Cardiac muscle cell (in vitro differentiated cells and primary cell): Measurements from ENCODE around the gene CD69. TPM values are rescaled to one million over a fixed set of nuclear protein-coding genes. Genes with fewer than 3 reads are reported as not detected.

Experiments used
- DNase-seq, 2 donors: peaks; one replicate each; pipeline versions ENCODE4 v3.0.0 to v3.0.0-alpha.2; 2010 to 2017; ENCODE audit warnings: low read depth in 1 of 2, low spot score in 1 of 2
- H3K27ac ChIP-seq: fragments of 200-600 bp; sonication (generic); 2 replicates; pipeline ENCODE4 v1.5.1; 2016
- H3K27me3 ChIP-seq: fragments of 200-600 bp; sonication (generic); 2 replicates; pipeline ENCODE4 v1.6.0; 2016; ENCODE audit warnings: control low read depth
- H3K36me3 ChIP-seq: fragments of 200-600 bp; sonication (generic); 2 replicates; pipeline ENCODE4 v1.5.1; 2016; ENCODE audit warnings: control low read depth
- H3K4me1 ChIP-seq: fragments of 200-600 bp; sonication (generic); 2 replicates; pipeline ENCODE4 v1.8.1; 2017; ENCODE audit warnings: low read depth, mild to moderate bottlenecking, mixed run types
- H3K4me3 ChIP-seq: fragments of 200-600 bp; sonication (generic); 2 replicates; pipeline ENCODE4 v1.5.1; 2016; ENCODE audit warnings: mild to moderate bottlenecking
- H3K9me3 ChIP-seq: fragments of 200-600 bp; sonication (generic); 2 replicates; pipeline ENCODE4 v1.5.1; 2017; ENCODE audit warnings: low read depth, mild to moderate bottlenecking, control low read depth
- CTCF ChIP-seq: IDR thresholded peaks from 2 replicates; pipeline ENCODE4 v1.5.1; 2012; ENCODE audit warnings: low read depth, mild to moderate bottlenecking, low read length
- polyA plus RNA-seq: library from polyadenylated mRNA; unstranded; fragments of >200 nt; fragmentation: Nextera tagmentation; extraction: Ambion mirVana; gene quantifications from 2 replicates; pipeline ENCODE4 v1.2.1, GENCODE V29; 2016
- total RNA-seq: library from RNA; depleted of rRNA; stranded (reverse); fragments of >200 nt; gene quantifications from 2 replicates; pipeline ENCODE4 v1.2.3, GENCODE V29; 2016

Gene CD69
- total and polyA plus RNA-seq, 2 experiments from 2014 or later: not detected

GRCh38 chr12:9795945-9796344, 35.2 kb upstream of the CD69 start:
- H3K27ac ChIP-seq: no peak overlapping the region
- H3K36me3 ChIP-seq: no peaks in the 10 kb centered on the region
- no peaks in the 10 kb centered on the region for H3K9me3 ChIP-seq
- no peaks in the 10 kb centered on the region for H3K27me3 ChIP-seq
- no peak for DNase-seq
- H3K4me3 ChIP-seq: no peak overlapping the region
- TF ChIP-seq CTCF: no peak
- no peaks in the 10 kb centered on the region for H3K4me1 ChIP-seq

GRCh38 chr12:9794484-9795093, 33.9 kb upstream of the CD69 start:
- Histone ChIP-seq H3K27me3 (no peaks in the 10 kb centered on the region), H3K4me3 (no peak overlapping the region), H3K27ac (no peak overlapping the region), H3K36me3 (no peaks in the 10 kb centered on the region), H3K4me1 (no peaks in the 10 kb centered on the region), H3K9me3 (no peaks in the 10 kb centered on the region)
- TF ChIP-seq CTCF: no peak
- no peak for DNase-seq

GRCh38 chr12:9793779-9794395, 33.2 kb upstream of the CD69 start:
- Histone ChIP-seq H3K4me3 (no peak overlapping the region), H3K9me3 (no peaks in the 10 kb centered on the region), H3K27ac (no peak overlapping the region), H3K36me3 (no peaks in the 10 kb centered on the region), H3K4me1 (no peaks in the 10 kb centered on the region), H3K27me3 (no peaks in the 10 kb centered on the region)
- no peak for TF ChIP-seq CTCF
- DNase-seq: no peak

GRCh38 chr12:9792961-9793617, 32.4 kb upstream of the CD69 start:
- Histone ChIP-seq H3K4me1 (no peaks in the 10 kb centered on the region), H3K4me3 (no peak overlapping the region), H3K36me3 (no peaks in the 10 kb centered on the region), H3K27me3 (no peaks in the 10 kb centered on the region), H3K27ac (no peak overlapping the region), H3K9me3 (no peaks in the 10 kb centered on the region)
- TF ChIP-seq CTCF: no peak
- peak in 1 of 2 donors; percentile 49 for DNase-seq

- DNase-seq: no peak
- Histone ChIP-seq H3K36me3 (no peaks in the 10 kb centered on the region), H3K9me3 (no peaks in the 10 kb centered on the region), H3K27me3 (no peaks in the 10 kb centered on the region), H3K27ac (no peak overlapping the region), H3K4me1 (no peaks in the 10 kb centered on the region), H3K4me3 (no peak overlapping the region)
- TF ChIP-seq CTCF: no peak
Observed at GRCh38 chr12:9792185-9792900, 31.6 kb upstream of the CD69 start.
